A673 (cell line): ENCODE results near the gene DCC. TPM values are rescaled to one million over a fixed set of nuclear protein-coding genes. Genes with fewer than 3 reads are reported as not detected.

Experiments
- BruUV-seq: library from RNA; stranded (reverse); fragments of 400-500 nt; replicated peaks from 2 replicates; lab custom pipeline; 2021; lab: Mats Ljungman, UMichigan
- CTCF ChIA-PET: fragments of 300-600 bp; sonication (Branson Sonifier 250); formaldehyde crosslinking; loops from one replicate; lab custom pipeline; 2022; ENCODE audit warnings: antibody characterized with exemption; lab: Charles Lee
- POLR2A ChIA-PET: fragments of 300-600 bp; sonication (Branson Sonifier 250); formaldehyde crosslinking; loops from one replicate; lab custom pipeline; 2022; ENCODE audit warnings: antibody characterized with exemption; ENCODE audit not compliant: low non-redundant PET; lab: Charles Lee
- DNase-seq: peaks from one replicate; pipeline ENCODE4 v3.0.0-alpha.2; 2015; ENCODE audit warnings: low spot score
- H3K27ac ChIP-seq: fragments of 200-600 bp; sonication (generic); 2 replicates; pipeline ENCODE4 v1.5.1; 2016; ENCODE audit warnings: mixed run types, low read depth, mild to moderate bottlenecking, mixed read lengths, antibody characterized with exemption, low read length; ENCODE audit not compliant: poor library complexity, severe bottlenecking
- H3K27me3 ChIP-seq: fragments of 200-600 bp; sonication (generic); replicated peaks from 2 replicates; pipeline ENCODE4 v1.6.1; 2017; ENCODE audit warnings: mixed run types, low read depth, mild to moderate bottlenecking, mixed read lengths, antibody characterized with exemption, low read length; ENCODE audit not compliant: insufficient read depth, poor library complexity
- H3K36me3 ChIP-seq: fragments of 200-600 bp; sonication (generic); 2 replicates; pipeline ENCODE4 v1.6.1; 2016; ENCODE audit warnings: mixed run types, mild to moderate bottlenecking, mixed read lengths, antibody characterized with exemption, low read length; ENCODE audit not compliant: insufficient read depth, poor library complexity, severe bottlenecking
- H3K4me1 ChIP-seq: fragments of 200-600 bp; sonication (generic); 2 replicates; pipeline ENCODE4 v1.6.1; 2017; ENCODE audit warnings: mixed run types, mild to moderate bottlenecking, mixed read lengths, antibody characterized with exemption, low read length; ENCODE audit not compliant: insufficient read depth, poor library complexity, severe bottlenecking
- H3K4me3 ChIP-seq: fragments of 200-600 bp; sonication (generic); 2 replicates; pipeline ENCODE4 v1.5.1; 2016; ENCODE audit warnings: low read depth, mixed run types, mild to moderate bottlenecking, mixed read lengths, low read length; ENCODE audit not compliant: poor library complexity, severe bottlenecking
- H3K9me3 ChIP-seq: fragments of 200-600 bp; sonication (generic); 2 replicates; pipeline ENCODE4 v1.6.1; 2016; ENCODE audit warnings: mixed run types, low read depth, mild to moderate bottlenecking, mixed read lengths, antibody characterized with exemption, low read length; ENCODE audit not compliant: poor library complexity, severe bottlenecking
- CTCF ChIP-seq: fragments of 300-800, 200-600 bp; sonication (generic); conservative IDR thresholded peaks from 2 replicates; pipeline ENCODE4 v1.5.1; 2017; ENCODE audit warnings: low read depth, mild to moderate bottlenecking, antibody characterized with exemption, low read length, moderate library complexity, mixed read lengths
- EZH2 ChIP-seq: fragments of 200-600 bp; sonication (generic); IDR thresholded peaks from 2 replicates; pipeline ENCODE4 v1.6.1; 2017; ENCODE audit warnings: borderline replicate concordance, low read depth, mild to moderate bottlenecking, mixed read lengths, antibody characterized with exemption, low read length; ENCODE audit not compliant: poor library complexity, severe bottlenecking
- intact Hi-C: fragments of 100-400 bp; cut with micrococcal nuclease; formaldehyde crosslinking; loops from one replicate; pipeline ENCODE4 v1.10.0; 2022; ENCODE audit not compliant: unreplicated experiment
- total RNA-seq: library from RNA; stranded (reverse); gene quantifications from 2 replicates; pipeline ENCODE4 v1.2.3, GENCODE V29; 2021

Gene DCC
- total RNA-seq, 1 experiment from 2014 or later, result 93.0 TPM

GRCh38 chr18:53553030-53553429 is 1213.0 kb downstream of the DCC start:
- ChIA-PET POLR2A (no interaction called here), CTCF (no interaction called here)
- DNase-seq, result no peak
- Histone ChIP-seq H3K27ac (no peak overlapping the region), H3K27me3 (no peaks in the 10 kb centered on the region), H3K4me1 (no peaks in the 10 kb centered on the region), H3K36me3 (no peaks in the 10 kb centered on the region), H3K4me3 (no peak overlapping the region), H3K9me3 (no peaks in the 10 kb centered on the region)
- no TSS peak for BruUV-seq
- TF ChIP-seq CTCF (0 out of 2 replicates have a peak, but pooled peaks have one; percentile 8), EZH2 (no peak)
- intact Hi-C loops, result no loop called here

- no peaks in the 10 kb centered on the region for H3K27me3 ChIP-seq
- ChIA-PET POLR2A (no interaction called here), CTCF (no interaction called here)
- no peak overlapping the region for H3K4me3 ChIP-seq
- H3K36me3 ChIP-seq, result no peaks in the 10 kb centered on the region
- H3K27ac ChIP-seq, result no peak overlapping the region
- H3K9me3 ChIP-seq, result no peaks in the 10 kb centered on the region
- intact Hi-C loops, result no loop called here
- H3K4me1 ChIP-seq, result no peaks in the 10 kb centered on the region
- TF ChIP-seq EZH2, result no peak
- no peak for TF ChIP-seq CTCF
- DNase-seq, result no peak
- BruUV-seq, result no TSS peak
Observed at GRCh38 chr18:53556450-53556849, 1216.5 kb downstream of the DCC start.

DNA sequence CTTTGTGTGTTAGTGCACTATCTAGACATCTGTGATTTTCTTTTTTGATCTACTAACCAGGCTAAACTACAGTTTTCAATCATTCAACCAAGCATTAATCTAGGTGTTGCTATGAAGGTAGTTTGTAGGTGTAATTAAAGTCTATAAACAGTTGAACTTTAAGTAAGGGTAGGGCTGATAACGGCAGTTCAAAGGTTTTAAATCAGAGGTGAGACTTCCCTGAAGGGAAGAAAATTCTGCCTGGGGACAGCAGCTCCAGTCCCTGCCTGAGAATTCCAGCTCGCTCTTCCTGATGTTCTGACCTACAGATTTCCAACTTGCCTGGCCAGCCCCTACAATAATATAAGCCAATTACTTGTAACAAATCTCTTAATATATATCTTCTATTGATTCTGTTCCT is 1220.5 kb downstream of the DCC start:
- ChIA-PET POLR2A (no interaction called here), CTCF (no interaction called here)
- H3K4me1 ChIP-seq, result no peaks in the 10 kb centered on the region
- H3K27me3 ChIP-seq, result no peaks in the 10 kb centered on the region
- no peak overlapping the region for H3K4me3 ChIP-seq
- no peaks in the 10 kb centered on the region for H3K9me3 ChIP-seq
- no TSS peak for BruUV-seq
- intact Hi-C loops, result no loop called here
- TF ChIP-seq EZH2, result no peak
- TF ChIP-seq CTCF, result no peak
- H3K27ac ChIP-seq, result no peak overlapping the region
- no peak for DNase-seq
- H3K36me3 ChIP-seq, result no peaks in the 10 kb centered on the region
